H9 (cell line): ENCODE results near the gene EGLN3. TPM values are rescaled to one million over a fixed set of nuclear protein-coding genes. Genes with fewer than 3 reads are reported as not detected.

ENCODE experiments used
- DNase-seq: peaks from one replicate; pipeline ENCODE4 v3.0.0-alpha.2; 2017
- H2AFZ ChIP-seq: one replicate; pipeline ENCODE4 v1.6.1; 2013; ENCODE audit warnings: mild to moderate bottlenecking, low read length, control low read depth, moderate library complexity
- H2AK5ac ChIP-seq: 2 replicates; pipeline ENCODE4 v1.6.1; 2013; ENCODE audit warnings: low read length, control low read depth, mixed read lengths; ENCODE audit not compliant: insufficient read length
- H2BK120ac ChIP-seq: one replicate; pipeline ENCODE4 v1.6.1; 2013; ENCODE audit warnings: low read depth, mild to moderate bottlenecking, low read length, control low read depth, inconsistent platforms; ENCODE audit not compliant: poor library complexity, severe bottlenecking
- H2BK12ac ChIP-seq: 2 replicates; pipeline ENCODE4 v1.6.1; 2013; ENCODE audit warnings: low read length, control low read depth, mixed read lengths, low read depth; ENCODE audit not compliant: insufficient read length
- H2BK15ac ChIP-seq: 2 replicates; pipeline ENCODE4 v1.6.1; 2013; ENCODE audit warnings: low read depth, low read length, control low read depth
- H2BK20ac ChIP-seq: one replicate; pipeline ENCODE4 v1.6.1; 2013; ENCODE audit warnings: low read depth, mild to moderate bottlenecking, low read length, control low read depth, inconsistent platforms; ENCODE audit not compliant: poor library complexity, severe bottlenecking
- H2BK5ac ChIP-seq: 2 replicates; pipeline ENCODE4 v1.6.1; 2013; ENCODE audit warnings: low read length, control low read depth, mixed read lengths; ENCODE audit not compliant: insufficient read length
- H3K14ac ChIP-seq: 2 replicates; pipeline ENCODE4 v1.6.1; 2013; ENCODE audit warnings: low read length, control low read depth; ENCODE audit not compliant: insufficient read depth
- H3K18ac ChIP-seq: 2 replicates; pipeline ENCODE4 v1.6.1; 2013; ENCODE audit warnings: low read depth, mild to moderate bottlenecking, mixed read lengths, low read length, control low read depth; ENCODE audit not compliant: insufficient read length
- H3K23ac ChIP-seq: 2 replicates; pipeline ENCODE4 v1.6.1; 2013; ENCODE audit warnings: low read length, control low read depth, mixed read lengths, low read depth; ENCODE audit not compliant: insufficient read length
- H3K23me2 ChIP-seq: 2 replicates; pipeline ENCODE4 v1.6.1; 2013; ENCODE audit warnings: low read depth, mild to moderate bottlenecking, mixed read lengths, low read length, control low read depth; ENCODE audit not compliant: insufficient read length, poor library complexity, severe bottlenecking
- H3K27ac ChIP-seq: 2 replicates; pipeline ENCODE4 v1.5.1; 2013; ENCODE audit warnings: low read length, control low read depth, mixed read lengths, low read depth; ENCODE audit not compliant: insufficient read length
- H3K27me3 ChIP-seq: 2 replicates; pipeline ENCODE4 v1.6.1; 2013; ENCODE audit warnings: low read length, control low read depth, inconsistent platforms; ENCODE audit not compliant: insufficient read depth
- H3K4ac ChIP-seq: 2 replicates; pipeline ENCODE4 v1.6.1; 2013; ENCODE audit warnings: low read depth, mild to moderate bottlenecking, control low read depth, inconsistent platforms, low read length, moderate library complexity
- H3K4me1 ChIP-seq: 2 replicates; pipeline ENCODE4 v1.6.1; 2013; ENCODE audit warnings: low read length, control low read depth, inconsistent platforms; ENCODE audit not compliant: insufficient read depth
- H3K4me2 ChIP-seq: 2 replicates; pipeline ENCODE4 v1.6.1; 2013; ENCODE audit warnings: low read length, control low read depth, mixed read lengths; ENCODE audit not compliant: insufficient read length, insufficient read depth
- H3K56ac ChIP-seq: 2 replicates; pipeline ENCODE4 v1.6.1; 2013; ENCODE audit warnings: low read depth, mild to moderate bottlenecking, mixed read lengths, low read length, control low read depth; ENCODE audit not compliant: insufficient read length
- H3K79me1 ChIP-seq: 2 replicates; pipeline ENCODE4 v1.6.1; 2013; ENCODE audit warnings: low read depth, mild to moderate bottlenecking, moderate library complexity, low read length, control low read depth, inconsistent platforms; ENCODE audit not compliant: insufficient read depth, poor library complexity, severe bottlenecking
- H3K79me2 ChIP-seq: 2 replicates; pipeline ENCODE4 v1.6.1; 2013; ENCODE audit warnings: low read length, control low read depth, inconsistent platforms; ENCODE audit not compliant: insufficient read depth
- H3K9ac ChIP-seq: 2 replicates; pipeline ENCODE4 v1.6.1; 2013; ENCODE audit warnings: low read length, control low read depth, mixed read lengths; ENCODE audit not compliant: insufficient read length; ENCODE audit errors: extremely low read depth
- H3K9me3 ChIP-seq: one replicate; pipeline ENCODE4 v1.6.1; 2013; ENCODE audit warnings: low read depth, low read length, inconsistent platforms; ENCODE audit not compliant: control insufficient read depth
- H3T11ph ChIP-seq: one replicate; pipeline ENCODE4 v1.6.1; 2013; ENCODE audit warnings: mild to moderate bottlenecking, low read length, control low read depth, inconsistent platforms
- H4K20me1 ChIP-seq: one replicate; pipeline ENCODE4 v1.6.1; 2013; ENCODE audit not compliant: control insufficient read depth, insufficient read length, insufficient read depth
- H4K5ac ChIP-seq: 2 replicates; pipeline ENCODE4 v1.6.1; 2013; ENCODE audit warnings: low read depth, mild to moderate bottlenecking, mixed read lengths, low read length, control low read depth; ENCODE audit not compliant: insufficient read length
- H4K8ac ChIP-seq: replicated peaks from 2 replicates; pipeline ENCODE4 v1.6.1; 2013; ENCODE audit warnings: low read length, control low read depth, mixed read lengths, low read depth; ENCODE audit not compliant: insufficient read length
- H4K91ac ChIP-seq: 2 replicates; pipeline ENCODE4 v1.6.1; 2013; ENCODE audit warnings: low read depth, mild to moderate bottlenecking, moderate library complexity, mixed read lengths, low read length, control low read depth; ENCODE audit not compliant: insufficient read length
- H3K27ac Mint-ChIP-seq, 3 experiments: 2 replicates in 2 of 3; 3 replicates in 1 of 3; pipeline ENCODE4 v1.8.0; 2020 to 2021; ENCODE audit warnings: mixed read lengths in 3 of 3, mild to moderate bottlenecking in 1 of 3, moderate library complexity in 1 of 3
- H3K27me3 Mint-ChIP-seq: 2 replicates; pipeline ENCODE4 v1.8.0; 2021; ENCODE audit warnings: low read depth, mild to moderate bottlenecking, moderate library complexity, mixed read lengths
- H3K36me3 Mint-ChIP-seq, 3 experiments: 2 replicates in 2 of 3; 3 replicates in 1 of 3; pipeline ENCODE4 v1.8.0; 2020 to 2021; ENCODE audit warnings: low read depth in 3 of 3, mixed read lengths in 3 of 3; ENCODE audit not compliant: insufficient read depth in 1 of 3
- H3K4me1 Mint-ChIP-seq, 2 experiments: 2 replicates each; pipeline ENCODE4 v1.8.0; 2020; ENCODE audit warnings: mixed read lengths in 2 of 2
- H3K4me3 Mint-ChIP-seq, 2 experiments: 2 replicates in 1 of 2; 3 replicates in 1 of 2; pipeline ENCODE4 v1.8.0; 2020 to 2021; ENCODE audit warnings: mild to moderate bottlenecking in 2 of 2, mixed read lengths in 2 of 2, moderate library complexity in 1 of 2
- H3K9me3 Mint-ChIP-seq, 2 experiments: 2 replicates in 1 of 2; 3 replicates in 1 of 2; pipeline ENCODE4 v1.8.0; 2020; ENCODE audit warnings: mild to moderate bottlenecking in 2 of 2, mixed read lengths in 2 of 2, moderate library complexity in 1 of 2
- CTCF ChIP-seq: fragments of 200-600 bp; sonication (generic); conservative IDR thresholded peaks from 3 replicates; pipeline ENCODE4 v1.8.0; 2021; ENCODE audit warnings: antibody characterized with exemption, mild to moderate bottlenecking
- WGBS: extraction: QIAGEN DNeasy Blood & Tissue Kit; methylation state at CpG from one replicate; pipeline ENCODE4 v1.1.7; 2013; ENCODE audit warnings: missing lambda C conversion rate, low lambda C conversion rate, mixed read lengths; ENCODE audit not compliant: insufficient read length; ENCODE audit errors: extremely low coverage; 5-methylcytosine and 5-hydroxymethylcytosine counted together
- total RNA-seq: library from RNA; stranded (reverse); gene quantifications from 2 replicates; pipeline ENCODE4 v1.2.1, GENCODE V29; 2021

Gene EGLN3
- total RNA-seq, 1 experiment from 2014 or later = 19.8 TPM

DNA sequence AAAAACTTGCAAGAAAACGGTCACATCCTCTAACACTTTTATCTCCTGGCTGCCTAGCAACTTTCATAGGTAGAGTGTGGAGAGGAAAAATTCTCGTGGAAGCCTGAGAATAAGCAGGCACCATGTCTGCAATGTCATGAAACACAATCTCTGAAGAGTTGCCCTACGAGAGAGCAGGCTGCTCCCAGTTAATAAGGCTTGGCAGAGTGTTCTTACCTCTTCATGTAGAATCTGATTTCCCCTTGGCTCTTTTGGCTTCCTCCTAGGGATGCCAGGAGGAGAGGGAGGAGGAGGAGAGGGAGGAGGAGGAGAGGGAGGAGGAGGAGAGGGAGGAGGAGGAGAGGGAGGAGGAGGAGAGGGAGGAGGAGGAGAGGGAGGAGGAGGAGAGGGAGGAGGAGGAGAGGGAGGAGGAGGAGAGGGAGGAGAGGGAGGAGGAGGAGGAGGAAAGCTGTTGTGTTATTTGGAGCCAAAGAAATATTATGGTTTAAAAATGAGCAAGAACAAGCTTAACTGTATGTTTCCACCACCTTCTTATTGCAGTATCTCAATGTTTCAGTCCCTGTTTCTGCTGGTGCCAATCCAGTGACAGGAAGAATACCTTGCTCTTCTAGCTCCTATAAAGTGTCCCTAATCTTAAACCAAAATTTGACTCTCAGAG is 52.9 kb downstream of the EGLN3 start:
- no CpG with 5 or more reads among the region's 3 CpGs for WGBS
- peaks cover 7 to 16% (median 11%) of the 10 kb centered on the region in 3 experiments; a peak in 6 of 7 replicates for H3K36me3 Mint-ChIP-seq
- TF ChIP-seq CTCF = no peak

More for the DNA sequence above, 52.9 kb downstream of the EGLN3 start:
- no peak overlapping the region for H2BK120ac ChIP-seq
- no peak overlapping the region for H3K27ac ChIP-seq
- no peaks in the 10 kb centered on the region for H3K79me1 ChIP-seq
- H3K23ac ChIP-seq = no peak overlapping the region
- no peak overlapping the region for H3T11ph ChIP-seq
- no peak overlapping the region for H3K4ac ChIP-seq
- no peak overlapping the region for H4K8ac ChIP-seq
- no peaks in the 10 kb centered on the region for H3K9me3 ChIP-seq
- H3K79me2 ChIP-seq = no peaks in the 10 kb centered on the region
- H3K9me3 Mint-ChIP-seq = peaks cover 8 to 16% of the 10 kb centered on the region in 2 experiments; a peak in 4 of 5 replicates
- H2BK5ac ChIP-seq = no peak overlapping the region
- no peak overlapping the region for H3K14ac ChIP-seq
- no peak overlapping the region for H3K4me3 Mint-ChIP-seq
- no peak overlapping the region for H2BK20ac ChIP-seq
- no peaks in the 10 kb centered on the region for H3K4me1 Mint-ChIP-seq
- H3K18ac ChIP-seq = no peak overlapping the region
- no peak overlapping the region for H2AFZ ChIP-seq
- H3K4me1 ChIP-seq = no peaks in the 10 kb centered on the region
- H3K9ac ChIP-seq = no peak overlapping the region
- no peak overlapping the region for H4K5ac ChIP-seq
- no peak for DNase-seq
- no peak overlapping the region for H2AK5ac ChIP-seq
- no peak overlapping the region for H3K56ac ChIP-seq
- no peaks in the 10 kb centered on the region for H3K27me3 ChIP-seq
- H3K4me2 ChIP-seq = no peak overlapping the region
- H3K27me3 Mint-ChIP-seq = no peaks in the 10 kb centered on the region
- H2BK12ac ChIP-seq = no peak overlapping the region
- no peaks in the 10 kb centered on the region for H3K23me2 ChIP-seq
- H4K20me1 ChIP-seq = no peaks in the 10 kb centered on the region
- no peak overlapping the region for H3K27ac Mint-ChIP-seq
- H2BK15ac ChIP-seq = no peak overlapping the region
- H4K91ac ChIP-seq = no peak overlapping the region
